Measurements from ENCODE around the gene NXNL1.

- TF ChIP-seq, protein P1, sequence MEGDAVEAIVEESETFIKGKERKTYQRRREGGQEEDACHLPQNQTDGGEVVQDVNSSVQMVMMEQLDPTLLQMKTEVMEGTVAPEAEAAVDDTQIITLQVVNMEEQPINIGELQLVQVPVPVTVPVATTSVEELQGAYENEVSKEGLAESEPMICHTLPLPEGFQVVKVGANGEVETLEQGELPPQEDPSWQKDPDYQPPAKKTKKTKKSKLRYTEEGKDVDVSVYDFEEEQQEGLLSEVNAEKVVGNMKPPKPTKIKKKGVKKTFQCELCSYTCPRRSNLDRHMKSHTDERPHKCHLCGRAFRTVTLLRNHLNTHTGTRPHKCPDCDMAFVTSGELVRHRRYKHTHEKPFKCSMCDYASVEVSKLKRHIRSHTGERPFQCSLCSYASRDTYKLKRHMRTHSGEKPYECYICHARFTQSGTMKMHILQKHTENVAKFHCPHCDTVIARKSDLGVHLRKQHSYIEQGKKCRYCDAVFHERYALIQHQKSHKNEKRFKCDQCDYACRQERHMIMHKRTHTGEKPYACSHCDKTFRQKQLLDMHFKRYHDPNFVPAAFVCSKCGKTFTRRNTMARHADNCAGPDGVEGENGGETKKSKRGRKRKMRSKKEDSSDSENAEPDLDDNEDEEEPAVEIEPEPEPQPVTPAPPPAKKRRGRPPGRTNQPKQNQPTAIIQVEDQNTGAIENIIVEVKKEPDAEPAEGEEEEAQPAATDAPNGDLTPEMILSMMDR (IDR thresholded peaks at IDR 0.05), result no peak
- no peak for TF ChIP-seq POLR2A (IDR thresholded peaks at IDR 0.05)
- no peak for TF ChIP-seq EP300 (IDR thresholded peaks at IDR 0.05)
These were observed 41.5 kb downstream of the NXNL1 start for GRCh38 chr19:17419154-17419620.
